Lung microvascular endothelial cell (primary cell): ENCODE data around the gene SGTA. TPM values are rescaled to one million over a fixed set of nuclear protein-coding genes. Genes with fewer than 3 reads are reported as not detected.
A peak's percentile ranks its signal among the peaks of the same experiment; 100 is the strongest.
"Not testable (repeated sequence)": the region's sequence is repeated elsewhere in the genome, so short reads cannot be mapped to it uniquely, and the experiment has no call there.

ENCODE experiments used
- DNase-seq, 2 donors: peaks; one replicate each; pipeline versions ENCODE4 v3.0.0 to v3.0.0-alpha.2; 2010; ENCODE audit warnings: low read depth in 2 of 2
- total RNA-seq: library from RNA; depleted of rRNA; stranded (reverse); fragments of >200 nt; gene quantifications from 2 replicates; pipeline ENCODE4 v1.2.1, GENCODE V29; 2014

The SGTA gene, protein sequence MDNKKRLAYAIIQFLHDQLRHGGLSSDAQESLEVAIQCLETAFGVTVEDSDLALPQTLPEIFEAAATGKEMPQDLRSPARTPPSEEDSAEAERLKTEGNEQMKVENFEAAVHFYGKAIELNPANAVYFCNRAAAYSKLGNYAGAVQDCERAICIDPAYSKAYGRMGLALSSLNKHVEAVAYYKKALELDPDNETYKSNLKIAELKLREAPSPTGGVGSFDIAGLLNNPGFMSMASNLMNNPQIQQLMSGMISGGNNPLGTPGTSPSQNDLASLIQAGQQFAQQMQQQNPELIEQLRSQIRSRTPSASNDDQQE
- total RNA-seq = 26.8 and 28.4 TPM in 2 replicates

DNA sequence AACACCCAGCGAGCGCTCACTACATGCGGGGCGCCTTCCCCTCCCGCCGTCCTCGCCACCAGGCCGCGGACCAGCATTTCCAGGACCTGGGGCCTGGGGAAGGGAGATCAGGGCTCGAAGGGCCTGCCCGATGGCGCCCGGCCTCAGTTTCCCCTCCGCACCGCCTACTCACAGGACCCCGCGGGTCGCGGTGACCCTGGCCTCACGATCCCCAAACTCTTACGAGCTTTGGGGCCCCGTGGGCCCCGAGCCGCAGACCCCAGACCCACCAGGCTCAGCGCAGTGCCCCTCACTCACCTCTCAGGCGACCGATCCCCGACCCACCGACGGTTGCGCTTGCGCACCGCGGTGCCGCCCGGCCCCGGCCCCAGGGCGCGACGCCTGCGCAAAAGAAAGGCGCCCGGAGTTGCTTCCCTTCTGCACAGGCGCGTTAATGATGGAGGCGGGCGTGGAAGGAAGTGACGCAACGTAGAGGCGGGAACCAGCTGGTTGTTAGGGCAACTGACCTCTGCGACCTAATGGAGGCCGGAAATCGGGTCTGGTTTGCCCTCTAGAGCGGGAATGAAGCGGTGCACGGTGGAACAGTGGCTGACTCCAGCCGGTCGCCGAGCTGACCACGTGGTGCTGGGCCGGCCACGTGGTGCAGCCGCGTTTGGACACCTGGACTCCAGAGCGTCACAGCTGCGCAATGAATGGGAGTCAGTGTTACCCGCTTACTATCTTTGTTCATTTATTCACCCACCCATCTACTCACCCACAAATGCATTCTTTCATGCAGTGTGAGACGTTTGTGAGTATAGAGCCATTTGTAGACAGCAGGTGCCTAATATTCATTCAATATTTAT is at the start of gene SGTA:
Gene SGTA, minus strand, starts transcription at position 338 of the 845 bp plus-strand sequence. CDS start 14,205 bp downstream, outside the sequence.
- DNase-seq = peak; percentile 99 to 100

DNA sequence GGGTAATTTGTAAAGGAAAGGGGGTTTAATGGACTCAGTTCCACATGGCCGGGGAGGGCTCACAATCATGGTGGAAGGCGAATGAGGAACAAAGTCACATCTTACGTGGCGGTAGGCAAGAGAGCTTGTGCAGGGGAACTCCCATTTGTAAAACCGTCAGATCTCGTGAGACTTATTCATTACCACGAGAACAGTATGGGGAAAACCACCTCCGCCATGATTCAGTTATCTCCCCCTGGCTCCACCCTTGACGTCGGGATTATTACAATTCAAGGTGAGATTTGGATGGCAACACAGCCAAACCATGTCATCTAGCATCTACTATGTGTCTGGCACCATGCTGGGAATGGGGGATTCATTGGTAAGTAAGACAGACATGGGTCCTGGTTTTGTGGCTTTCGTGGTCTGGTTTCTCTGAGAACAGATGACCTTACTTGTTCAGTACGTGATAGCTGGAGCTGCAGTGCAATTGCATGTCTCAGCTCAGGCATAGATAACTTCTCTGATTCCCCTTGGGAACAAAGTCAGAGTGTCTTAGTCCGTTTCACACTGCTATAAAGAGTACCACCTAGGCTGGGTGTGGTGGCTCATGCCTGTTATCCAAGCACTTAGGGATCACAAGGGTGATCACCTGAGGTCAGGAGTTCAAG is 44.9 kb upstream of the SGTA start:
- no peak for DNase-seq

DNA sequence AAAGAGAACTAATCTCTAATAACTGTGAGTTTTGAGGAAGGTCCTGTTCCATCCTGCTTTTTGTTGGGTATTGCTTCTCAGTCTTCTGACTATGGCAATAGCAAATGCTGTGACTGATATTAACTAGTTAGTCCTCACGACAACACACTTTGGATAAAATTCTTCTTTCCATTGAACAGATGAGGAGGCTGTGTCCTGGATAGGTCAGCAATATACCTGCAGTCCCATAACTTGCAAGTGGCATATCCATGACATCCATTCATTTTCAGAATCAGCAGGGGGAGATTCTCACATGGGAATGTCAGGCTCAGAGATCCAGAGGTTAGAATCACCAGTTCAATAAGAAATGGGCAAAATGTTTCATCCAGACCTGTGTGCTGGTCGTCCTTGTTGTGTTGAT is 43.9 kb upstream of the SGTA start:
- DNase-seq = no peak

DNA sequence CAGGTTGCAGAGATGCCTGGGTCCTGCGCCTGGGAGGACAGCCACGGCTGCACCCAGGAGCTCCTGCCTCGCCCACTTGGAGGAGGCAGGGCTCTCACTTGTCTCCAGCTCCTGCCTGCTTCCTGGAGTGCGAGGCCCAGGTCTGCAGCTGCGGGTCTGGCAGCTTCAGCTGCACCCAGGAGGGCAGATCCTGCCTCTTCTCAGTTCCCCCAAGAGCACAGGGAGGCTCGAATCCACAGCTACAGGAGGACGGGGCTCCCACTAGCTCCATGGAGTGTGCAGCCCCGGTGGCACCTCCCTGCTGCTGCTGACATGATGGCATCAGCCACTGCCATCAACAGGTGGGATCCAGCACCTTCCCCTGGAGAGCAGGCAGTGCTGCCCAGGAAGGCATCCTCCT is 41.1 kb upstream of the SGTA start:
- no peak for DNase-seq

DNA sequence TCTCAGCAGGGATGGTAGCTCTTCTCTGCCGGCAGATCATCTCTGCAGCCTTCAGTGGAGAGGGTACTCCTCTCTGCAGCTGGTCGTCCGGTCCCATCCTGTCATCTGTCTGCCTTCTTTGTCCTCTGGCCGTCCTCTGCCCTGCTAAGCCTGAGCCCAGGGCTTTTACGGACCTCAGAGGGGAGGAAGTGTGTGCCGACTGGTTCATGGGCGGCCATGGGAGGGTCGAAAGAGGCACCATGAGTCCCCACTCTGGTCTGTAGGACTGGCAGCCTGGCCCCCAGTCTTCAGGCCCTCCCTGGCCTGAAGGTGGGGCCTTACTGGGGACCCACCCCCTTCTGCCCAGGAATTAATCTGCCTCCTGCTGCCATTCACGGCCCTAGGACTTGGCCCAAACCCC is 40.6 kb upstream of the SGTA start:
- no peak for DNase-seq

DNA sequence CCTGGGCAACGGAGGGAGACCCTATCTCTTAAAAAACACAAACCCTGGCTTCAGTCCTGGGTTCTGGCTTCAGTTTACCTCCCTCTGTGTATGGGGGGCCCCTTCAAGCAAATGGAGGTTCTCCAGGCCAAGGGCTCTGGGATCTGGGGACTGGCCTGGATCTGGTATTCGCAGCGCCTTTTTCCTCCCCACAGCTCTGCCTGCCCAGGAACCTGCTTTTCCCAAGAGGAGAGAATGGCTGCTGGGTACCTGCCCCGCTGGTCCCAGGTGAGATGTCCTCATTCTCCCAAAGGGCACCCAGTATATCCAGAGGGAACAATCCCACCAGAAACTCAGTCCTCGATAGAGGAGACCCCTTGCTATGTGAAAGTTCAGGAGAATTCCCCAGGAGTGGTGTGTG is 39.8 kb upstream of the SGTA start:
- DNase-seq = no peak

DNA sequence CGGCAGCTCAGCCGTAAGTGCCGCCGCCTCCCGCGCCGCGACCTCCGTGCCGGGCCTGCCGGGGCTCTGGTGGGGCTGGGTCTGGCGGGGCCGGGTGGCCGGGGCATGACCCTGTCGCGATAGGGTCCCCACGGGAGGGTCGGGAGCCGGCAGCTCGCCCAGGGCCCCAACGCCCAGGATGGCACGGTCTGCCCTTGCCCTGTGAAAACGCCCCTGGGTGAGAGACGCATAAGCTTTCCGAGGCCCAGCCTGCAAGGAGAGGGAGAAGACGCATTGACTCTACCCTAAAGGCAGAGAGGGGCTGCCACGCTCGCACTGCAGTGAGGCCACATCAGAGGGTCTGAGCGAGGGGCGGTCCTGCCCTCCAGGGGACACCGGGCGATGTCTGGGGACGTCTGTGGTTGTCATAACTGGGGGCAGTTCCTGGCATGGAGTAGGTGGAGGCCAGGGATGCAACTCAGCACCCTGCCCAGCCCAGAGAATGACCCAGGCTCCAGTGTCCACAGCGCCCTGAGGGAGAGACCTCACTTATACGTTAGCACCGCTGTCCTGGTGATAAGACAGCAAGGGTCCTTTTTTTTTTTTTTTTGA is 37.1 kb upstream of the SGTA start:
- DNase-seq = no peak

DNA sequence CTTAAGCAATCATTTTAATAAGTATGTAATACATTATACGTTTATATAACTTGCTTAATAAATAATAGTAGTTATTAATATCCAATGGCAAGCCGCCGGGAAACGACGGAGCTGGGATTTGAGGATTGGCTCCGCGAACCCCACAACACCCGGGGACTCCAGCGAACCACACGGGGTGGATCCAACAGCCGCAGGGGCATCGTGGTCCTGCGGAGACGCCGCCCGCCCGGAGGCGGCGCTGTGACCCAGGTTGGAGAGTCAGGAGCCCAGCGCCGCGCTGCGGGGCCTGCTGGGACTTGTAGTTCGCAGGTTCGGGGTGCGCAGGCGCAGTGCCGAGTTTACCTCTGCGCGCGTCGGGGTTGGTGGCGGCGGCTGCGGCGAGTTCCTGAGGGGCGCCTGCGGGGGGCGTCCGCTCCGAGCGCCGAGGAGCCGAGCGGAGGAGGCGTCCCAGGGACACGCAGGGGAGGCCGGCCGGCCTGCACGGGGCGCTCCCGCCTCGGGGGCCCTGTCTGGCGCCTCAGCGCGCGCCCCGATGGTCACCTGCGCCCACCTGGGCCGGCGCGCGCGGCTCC is 36.6 kb upstream of the SGTA start, which contains the start of gene ZNF554:
Gene ZNF554, plus strand, starts transcription at position 329 of the 572 bp plus-strand sequence. Its CDS starts 204 bp downstream, at position 533.
- DNase-seq = peak; percentile 96 to 98

DNA sequence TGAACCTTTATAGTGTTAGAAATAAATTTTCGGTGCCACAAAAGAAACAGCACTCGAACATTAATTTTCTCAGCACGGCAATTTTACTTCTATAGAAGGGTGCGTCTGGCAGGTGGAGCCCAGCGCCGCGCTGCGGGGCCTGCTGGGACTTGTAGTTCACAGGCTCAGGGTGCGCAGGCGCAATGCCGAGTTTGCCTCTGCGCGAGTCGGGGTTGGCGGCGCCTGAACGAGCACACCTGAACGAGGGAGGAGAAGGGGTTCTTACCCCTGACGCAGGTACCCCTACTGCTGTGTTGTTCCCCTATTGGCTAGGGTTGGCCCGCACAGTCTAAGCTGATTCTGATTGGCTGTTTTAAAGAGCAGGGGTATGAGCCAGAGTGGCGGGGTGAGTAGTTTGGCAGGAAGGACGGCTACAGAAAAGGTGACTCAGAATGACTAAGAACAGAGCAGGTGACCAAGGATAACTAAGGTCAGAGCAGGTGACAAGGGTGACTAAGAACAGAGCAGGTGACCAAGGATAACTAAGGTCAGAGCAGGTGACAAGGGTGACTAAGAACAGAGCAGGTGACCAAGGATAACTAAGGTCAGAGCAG is 34.3 kb upstream of the SGTA start:
- not testable (repeated sequence) for DNase-seq

DNA sequence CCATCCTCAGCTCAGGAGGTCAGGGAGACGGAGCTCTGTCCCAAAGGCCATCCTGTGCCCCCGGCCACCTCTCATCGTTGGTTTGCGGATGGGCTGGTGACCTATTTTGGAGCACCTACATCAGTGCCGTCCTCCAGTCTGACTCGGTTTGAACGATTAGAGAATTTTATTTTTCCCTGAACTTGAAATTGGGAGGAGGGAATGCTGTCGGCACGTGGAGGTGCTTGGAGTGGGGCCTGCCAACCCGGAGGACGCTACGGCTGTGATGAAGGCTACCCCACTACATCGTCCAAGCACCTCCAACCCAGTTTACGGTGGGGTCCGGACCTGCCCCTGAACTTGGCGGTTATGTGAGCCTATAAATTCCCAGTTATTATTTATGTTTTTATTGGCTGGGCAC is 33.6 kb upstream of the SGTA start:
- no peak for DNase-seq

DNA sequence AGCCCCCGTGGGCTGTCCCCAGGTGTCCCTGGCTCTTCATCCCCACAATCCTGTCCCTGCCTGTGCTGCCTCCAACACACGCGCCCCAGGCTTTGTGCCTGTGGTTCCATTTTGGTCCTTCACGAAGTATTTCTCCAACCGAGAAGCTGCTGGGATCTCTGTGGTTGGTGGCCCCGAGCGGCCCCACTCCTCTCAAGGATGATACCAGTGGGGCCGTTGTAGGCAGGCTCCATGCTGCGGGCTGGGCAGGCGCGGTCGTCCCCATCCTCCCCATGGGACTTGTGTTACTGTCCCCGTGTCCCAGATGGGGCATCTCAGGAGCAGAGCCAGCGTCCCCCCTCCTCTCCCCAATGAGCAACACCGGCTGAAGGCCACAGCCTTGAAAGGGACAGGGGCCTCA is 32.9 kb upstream of the SGTA start:
- DNase-seq = no peak

DNA sequence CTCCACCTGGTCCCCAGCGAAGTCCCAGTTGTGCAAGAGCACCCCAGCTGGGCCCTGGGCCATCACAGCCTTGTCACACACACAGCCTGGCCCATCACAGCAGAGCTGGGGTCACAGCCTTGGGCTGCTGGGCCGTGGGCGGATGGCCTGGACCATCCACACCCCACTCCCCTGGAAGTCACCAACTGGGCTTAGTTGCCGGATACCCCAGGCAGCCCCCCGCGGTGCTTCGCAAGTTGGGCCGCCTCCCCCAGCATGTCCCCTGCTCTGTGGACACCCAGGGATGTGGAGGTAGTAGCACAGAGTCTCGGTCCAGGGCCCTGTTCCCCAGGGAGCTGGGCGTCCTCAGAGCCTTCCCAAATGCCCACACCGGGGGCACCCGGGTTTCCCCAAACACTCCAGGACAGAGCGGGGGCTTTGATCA is 32.1 kb upstream of the SGTA start:
- DNase-seq = no peak

DNA sequence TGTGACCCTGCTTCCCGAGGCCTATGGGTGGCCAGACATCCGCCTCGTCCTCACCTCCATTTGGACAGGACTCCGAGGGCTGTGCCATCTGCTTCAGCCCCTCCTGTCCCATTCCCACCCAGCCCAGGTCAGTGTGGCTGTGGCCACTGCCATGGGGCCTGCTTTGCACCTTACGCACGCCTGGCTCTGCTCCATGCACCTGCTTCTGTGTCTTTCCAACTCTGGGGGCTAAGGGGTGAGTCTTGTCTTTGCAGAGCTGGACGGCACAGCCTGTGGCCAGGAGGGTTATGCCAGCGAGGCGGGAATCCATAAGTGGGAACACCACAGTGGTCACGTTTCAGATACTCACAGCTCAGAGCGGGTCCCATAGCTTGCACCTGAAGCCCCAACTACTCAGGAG is 31.4 kb upstream of the SGTA start:
- DNase-seq = no peak

DNA sequence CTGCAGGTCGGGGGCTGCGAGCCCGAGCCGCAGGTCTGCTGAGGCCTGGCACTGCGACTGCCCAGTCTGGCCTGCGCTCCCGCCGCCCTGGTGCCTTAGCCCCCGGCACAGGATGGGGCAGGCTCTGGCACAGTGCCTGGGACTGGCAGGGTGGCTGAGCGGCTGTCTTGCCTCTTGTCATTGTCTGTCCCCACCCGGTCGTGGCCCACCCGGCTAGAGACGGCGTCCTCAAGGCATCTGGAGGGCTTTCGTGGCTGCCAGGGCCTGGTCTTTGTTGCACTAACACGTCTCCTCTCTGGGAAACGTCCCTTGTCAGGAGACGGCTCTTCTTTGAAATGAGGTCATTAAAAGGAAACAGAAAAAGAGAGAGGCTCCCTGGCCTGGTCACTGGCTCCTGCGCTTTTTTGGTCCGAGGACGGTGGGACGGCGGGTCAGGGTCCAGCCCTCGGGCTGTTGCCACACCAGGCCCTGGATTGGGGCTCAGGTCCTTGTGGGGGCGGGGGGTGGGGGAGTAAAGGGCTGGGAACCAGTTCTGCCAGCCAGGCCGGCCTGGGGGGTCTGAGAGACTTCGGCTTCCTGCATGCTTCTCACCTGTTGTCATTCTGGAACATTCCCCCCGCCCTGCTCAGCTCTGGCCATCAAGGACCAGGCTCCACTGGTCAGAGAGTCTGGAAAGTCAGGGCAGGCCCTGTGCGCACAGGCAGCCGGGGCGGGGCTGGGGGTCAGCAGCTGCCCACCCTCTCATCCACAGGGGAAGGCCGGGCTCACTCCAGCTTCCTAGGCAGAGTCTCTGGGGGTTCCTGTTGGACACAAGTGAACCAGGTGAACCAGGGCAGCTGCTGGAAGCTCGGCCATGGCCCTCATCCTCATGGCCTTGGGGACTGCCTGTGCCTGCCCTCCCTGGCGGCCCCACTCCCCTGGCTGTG is 30.4 kb upstream of the SGTA start:
- DNase-seq = no peak

DNA sequence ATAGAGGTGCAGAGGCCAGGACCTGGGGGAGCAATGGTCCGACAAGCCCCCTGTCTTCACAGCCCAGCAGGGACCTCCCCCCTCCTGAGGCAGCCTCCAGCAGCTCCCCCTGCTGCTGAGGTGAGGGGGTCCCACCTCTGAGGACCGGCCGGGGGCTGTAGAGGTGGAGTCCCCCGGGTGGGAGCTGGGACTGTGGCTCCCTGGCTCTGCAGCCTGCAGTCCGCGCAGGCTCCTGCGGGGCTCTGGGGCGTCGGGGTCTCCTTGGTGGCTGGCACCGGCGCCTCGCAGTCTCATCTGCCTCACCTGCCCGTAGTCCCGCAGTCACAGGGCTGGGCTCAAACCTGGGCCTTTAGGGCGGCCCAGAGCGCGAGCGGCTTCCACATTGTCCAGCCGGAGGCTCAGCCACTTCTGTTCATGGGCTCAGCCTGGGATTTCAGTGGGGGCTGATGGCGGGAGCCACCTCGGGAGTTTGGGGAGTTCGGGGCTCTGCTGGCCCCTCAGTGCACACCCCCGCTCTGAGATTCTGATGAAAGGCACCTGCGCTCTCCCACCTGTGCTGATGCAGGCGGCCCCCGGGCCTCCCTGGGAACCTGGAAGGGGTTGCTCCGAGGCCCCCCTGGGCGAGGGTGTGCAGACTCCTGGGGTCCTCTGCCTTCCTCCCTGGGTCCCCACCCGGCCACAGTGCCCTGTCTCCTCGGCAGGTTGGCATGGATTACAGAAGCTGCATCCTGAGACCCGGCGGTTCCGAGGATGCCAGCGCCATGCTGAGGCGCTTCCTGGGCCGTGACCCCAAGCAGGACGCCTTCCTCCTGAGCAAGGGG is 29.6 kb upstream of the SGTA start:
- DNase-seq = no peak

DNA sequence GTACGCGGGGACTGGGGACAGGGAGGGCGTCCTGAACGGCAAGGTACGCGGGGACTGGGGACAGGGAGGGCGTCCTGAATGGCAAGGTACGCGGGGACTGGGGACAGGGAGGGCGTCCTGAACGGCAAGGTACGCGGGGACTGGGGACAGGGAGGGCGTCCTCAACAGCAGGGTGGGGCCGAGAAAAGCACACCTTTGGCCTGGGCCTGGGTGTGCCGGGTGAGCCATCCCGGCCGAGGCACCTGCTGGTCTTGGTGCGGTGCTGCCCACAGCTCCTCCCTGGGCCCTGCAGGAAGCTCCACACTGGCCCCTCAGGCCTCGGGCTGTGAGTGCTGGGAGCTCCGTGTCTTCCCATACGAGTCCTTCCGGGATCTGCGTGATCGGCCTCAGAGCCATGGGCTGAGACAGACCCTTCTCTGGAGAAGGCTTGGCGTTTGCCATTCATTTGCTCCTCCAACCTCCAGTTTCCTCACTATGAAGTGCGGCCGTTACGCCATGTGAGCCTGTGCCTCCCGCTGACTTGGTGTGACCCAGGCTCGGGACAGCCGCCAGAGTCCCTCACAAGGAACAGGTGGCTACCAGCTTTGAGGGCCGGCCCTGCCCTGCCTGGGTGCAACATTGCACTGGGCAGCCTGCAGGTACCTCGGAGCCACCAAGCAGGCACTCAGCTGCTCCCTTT is 28.8 kb upstream of the SGTA start:
- DNase-seq = no peak

DNA sequence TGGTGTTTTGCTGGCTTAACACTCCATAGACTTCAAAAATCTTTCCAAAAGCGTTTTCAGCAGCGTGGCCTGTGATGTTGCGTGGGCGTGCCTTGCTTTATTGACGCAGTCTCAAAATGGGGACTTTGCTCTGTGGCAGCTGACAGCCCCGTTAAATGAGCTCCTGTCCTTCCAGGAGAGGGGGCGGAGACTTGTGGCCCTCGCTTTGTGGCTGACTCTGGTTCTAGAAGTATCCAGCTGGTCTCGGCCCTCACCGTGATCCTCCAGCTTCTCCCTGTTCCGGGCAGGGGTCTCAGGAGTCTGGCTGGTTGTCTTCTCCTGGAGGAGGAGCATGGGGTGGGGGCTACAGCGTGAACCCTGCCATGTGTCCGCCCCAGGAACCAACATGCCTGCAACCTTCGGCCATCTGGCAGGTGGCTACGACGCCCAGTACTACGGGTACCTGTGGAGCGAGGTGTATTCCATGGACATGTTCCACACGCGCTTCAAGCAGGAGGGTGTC is 28.2 kb upstream of the SGTA start:
- DNase-seq = no peak
